ENCODE data around the gene MGAT3. TPM values are rescaled to one million over a fixed set of nuclear protein-coding genes. Genes with fewer than 3 reads are reported as not detected.

Gene MGAT3
- total RNA-seq, 1 experiment from 2014 or later = 5.0 TPM

- no peak overlapping the region; the same call in 1 of the 2 replicates for H3K14ac ChIP-seq (ENCODE audit: insufficient read depth, low read length)
- no peak overlapping the region for H3K18ac ChIP-seq (ENCODE audit: insufficient read length, low read depth, low read length)
- Mint-ChIP-seq H3K27ac (no peak overlapping the region; a peak in 1 of 7 replicates), H3K36me3 (ENCODE audit: insufficient read depth in 1 of 3, low read depth in 3 of 3) (no peaks in the 10 kb centered on the region), H3K4me1 (peaks cover 4 to 27% of the 10 kb centered on the region in 2 experiments), H3K27me3 (ENCODE audit: low read depth) (peaks cover 23% of the 10 kb centered on the region), H3K9me3 (no peaks in the 10 kb centered on the region), H3K4me3 (no peak overlapping the region; a peak in 1 of 5 replicates)
- H2BK20ac ChIP-seq (ENCODE audit: low read depth, low read length, poor library complexity, severe bottlenecking) = no peak overlapping the region
- H3K23me2 ChIP-seq (ENCODE audit: insufficient read length, low read depth, low read length, poor library complexity, severe bottlenecking) = peaks cover 5% of the 10 kb centered on the region
- H3K27ac ChIP-seq (ENCODE audit: insufficient read length, low read depth, low read length) = no peak overlapping the region
- no peaks in the 10 kb centered on the region for H4K20me1 ChIP-seq (ENCODE audit: control insufficient read depth, insufficient read depth, insufficient read length)
- no peak overlapping the region for H2AK5ac ChIP-seq (ENCODE audit: insufficient read length, low read length)
- no peak overlapping the region for H3K56ac ChIP-seq (ENCODE audit: insufficient read length, low read depth, low read length)
- H3K4ac ChIP-seq (ENCODE audit: low read depth, low read length) = no peak overlapping the region
- H3T11ph ChIP-seq (ENCODE audit: low read length) = no peak overlapping the region
- H4K8ac ChIP-seq (replicated peaks; ENCODE audit: insufficient read length, low read depth, low read length) = no peak overlapping the region
- no peaks in the 10 kb centered on the region for H3K9me3 ChIP-seq (ENCODE audit: control insufficient read depth, low read depth, low read length)
- H2BK120ac ChIP-seq (ENCODE audit: low read depth, low read length, poor library complexity, severe bottlenecking) = no peak overlapping the region
- H3K79me1 ChIP-seq (ENCODE audit: insufficient read depth, low read depth, low read length, poor library complexity, severe bottlenecking) = no peaks in the 10 kb centered on the region
- H2AFZ ChIP-seq (ENCODE audit: low read length) = no peak overlapping the region
- no peak overlapping the region for H4K5ac ChIP-seq (ENCODE audit: insufficient read length, low read depth, low read length)
- no peak overlapping the region for H3K9ac ChIP-seq (ENCODE audit: extremely low read depth, insufficient read length, low read length)
- DNase-seq = no peak
- H3K4me2 ChIP-seq (ENCODE audit: insufficient read depth, insufficient read length, low read length) = peak overlapping the region; percentile 28
- no peak overlapping the region for H2BK5ac ChIP-seq (ENCODE audit: insufficient read length, low read length)
- no peaks in the 10 kb centered on the region for H3K27me3 ChIP-seq (ENCODE audit: insufficient read depth, low read length)
- no CpG with 5 or more reads among the region's 16 CpGs for WGBS (ENCODE audit: extremely low coverage, insufficient read length, low lambda C conversion rate)
- H3K4me1 ChIP-seq (ENCODE audit: insufficient read depth, low read length) = no peaks in the 10 kb centered on the region; the same call in 1 of the 2 replicates
- H3K79me2 ChIP-seq (ENCODE audit: insufficient read depth, low read length) = no peaks in the 10 kb centered on the region
- H2BK15ac ChIP-seq (ENCODE audit: low read depth, low read length) = no peak overlapping the region
- no peak for TF ChIP-seq CTCF (conservative IDR thresholded peaks at IDR 0.05)
- no peak overlapping the region for H4K91ac ChIP-seq (ENCODE audit: insufficient read length, low read depth, low read length)
- H3K23ac ChIP-seq (ENCODE audit: insufficient read length, low read depth, low read length) = no peak overlapping the region
- H2BK12ac ChIP-seq (ENCODE audit: insufficient read length, low read depth, low read length) = no peak overlapping the region
Measured at GRCh38 chr22:39437791-39438704, 18.8 kb upstream of the MGAT3 start.

Data from H9 (cell line).